ENCODE measurements around the gene JUN. TPM values are rescaled to one million over a fixed set of nuclear protein-coding genes. Genes with fewer than 3 reads are reported as not detected.

JUN gene
- total RNA-seq, 4 donors from 2014 or later, result 64.2 to 121 (median 85.9) TPM

DNA sequence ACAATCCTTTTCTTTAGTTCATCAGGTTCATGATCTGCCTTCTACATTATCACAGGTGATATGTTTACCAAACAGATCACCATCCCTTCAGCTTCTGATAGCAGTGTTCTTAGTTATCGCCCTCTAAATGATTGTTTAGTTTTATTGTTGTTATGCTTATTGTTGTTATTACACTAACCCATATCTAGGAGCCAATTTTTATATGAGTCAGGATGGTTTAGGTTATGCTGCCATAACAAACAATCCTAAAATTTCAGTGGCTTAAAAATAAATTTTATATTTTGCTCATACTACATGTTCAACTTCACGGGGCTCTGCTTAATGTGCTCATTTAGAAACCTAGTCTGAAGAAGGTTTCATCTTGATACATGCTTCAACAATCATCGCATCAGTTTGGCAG, 4.4 kb upstream of the JUN start:
- TF ChIP-seq, protein P1, sequence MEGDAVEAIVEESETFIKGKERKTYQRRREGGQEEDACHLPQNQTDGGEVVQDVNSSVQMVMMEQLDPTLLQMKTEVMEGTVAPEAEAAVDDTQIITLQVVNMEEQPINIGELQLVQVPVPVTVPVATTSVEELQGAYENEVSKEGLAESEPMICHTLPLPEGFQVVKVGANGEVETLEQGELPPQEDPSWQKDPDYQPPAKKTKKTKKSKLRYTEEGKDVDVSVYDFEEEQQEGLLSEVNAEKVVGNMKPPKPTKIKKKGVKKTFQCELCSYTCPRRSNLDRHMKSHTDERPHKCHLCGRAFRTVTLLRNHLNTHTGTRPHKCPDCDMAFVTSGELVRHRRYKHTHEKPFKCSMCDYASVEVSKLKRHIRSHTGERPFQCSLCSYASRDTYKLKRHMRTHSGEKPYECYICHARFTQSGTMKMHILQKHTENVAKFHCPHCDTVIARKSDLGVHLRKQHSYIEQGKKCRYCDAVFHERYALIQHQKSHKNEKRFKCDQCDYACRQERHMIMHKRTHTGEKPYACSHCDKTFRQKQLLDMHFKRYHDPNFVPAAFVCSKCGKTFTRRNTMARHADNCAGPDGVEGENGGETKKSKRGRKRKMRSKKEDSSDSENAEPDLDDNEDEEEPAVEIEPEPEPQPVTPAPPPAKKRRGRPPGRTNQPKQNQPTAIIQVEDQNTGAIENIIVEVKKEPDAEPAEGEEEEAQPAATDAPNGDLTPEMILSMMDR (IDR thresholded peaks at IDR 0.05; ENCODE audit: low read depth), result no peak

DNA sequence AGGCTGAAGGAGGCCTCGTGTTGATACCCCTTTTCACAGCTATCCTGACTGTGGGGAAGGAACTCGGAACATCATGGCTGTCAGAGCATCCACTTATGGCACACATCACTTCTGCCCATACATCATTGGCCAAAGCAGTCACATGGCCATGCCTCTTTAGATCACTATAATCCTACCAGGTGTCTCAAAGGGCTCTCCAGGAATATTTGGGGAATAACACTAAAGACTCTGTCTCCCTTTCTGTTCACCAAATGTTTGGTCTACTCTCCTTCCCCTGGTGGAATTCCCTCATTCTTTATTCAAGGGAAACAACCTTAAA, 3.0 kb upstream of the JUN start:
- TF ChIP-seq, protein P1 (IDR thresholded peaks at IDR 0.05; ENCODE audit: low read depth), result no peak

DNA sequence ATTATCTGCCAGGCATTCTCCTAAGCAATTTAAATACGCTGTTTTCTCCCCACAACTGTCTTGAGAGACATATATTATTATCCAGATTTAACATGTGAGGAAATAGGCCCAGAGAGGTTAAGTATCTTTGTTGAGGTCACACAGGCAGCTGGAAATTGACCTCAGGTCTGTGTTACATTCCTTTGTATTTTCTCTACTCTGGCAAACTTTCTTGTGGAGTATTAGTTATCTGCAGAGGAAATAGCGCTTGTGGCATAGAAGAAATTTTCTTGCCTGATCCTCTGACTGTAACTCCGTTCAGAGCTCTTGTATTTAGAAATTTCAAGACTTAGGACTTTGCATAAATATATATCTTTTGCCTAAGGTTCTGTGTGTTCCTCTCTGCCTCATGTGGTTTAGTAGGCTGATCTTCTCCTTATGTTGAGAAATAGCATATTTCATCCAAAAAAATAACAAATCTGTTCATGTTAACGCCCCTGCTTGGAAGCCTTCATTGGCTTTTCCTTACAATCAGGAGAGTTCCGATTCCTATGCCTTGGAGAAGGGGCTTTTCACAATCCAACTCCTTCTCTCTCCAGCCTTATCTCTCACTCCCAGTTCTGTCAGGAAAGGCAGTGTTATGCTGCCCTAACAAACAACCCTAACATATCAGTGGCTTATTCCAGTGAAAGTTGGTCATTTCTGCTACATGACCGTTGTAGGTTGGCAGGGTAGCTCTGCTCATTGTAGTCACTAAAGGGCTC, 2.5 kb upstream of the JUN start:
- TF ChIP-seq, protein P1 (IDR thresholded peaks at IDR 0.05; ENCODE audit: low read depth), result no peak

DNA sequence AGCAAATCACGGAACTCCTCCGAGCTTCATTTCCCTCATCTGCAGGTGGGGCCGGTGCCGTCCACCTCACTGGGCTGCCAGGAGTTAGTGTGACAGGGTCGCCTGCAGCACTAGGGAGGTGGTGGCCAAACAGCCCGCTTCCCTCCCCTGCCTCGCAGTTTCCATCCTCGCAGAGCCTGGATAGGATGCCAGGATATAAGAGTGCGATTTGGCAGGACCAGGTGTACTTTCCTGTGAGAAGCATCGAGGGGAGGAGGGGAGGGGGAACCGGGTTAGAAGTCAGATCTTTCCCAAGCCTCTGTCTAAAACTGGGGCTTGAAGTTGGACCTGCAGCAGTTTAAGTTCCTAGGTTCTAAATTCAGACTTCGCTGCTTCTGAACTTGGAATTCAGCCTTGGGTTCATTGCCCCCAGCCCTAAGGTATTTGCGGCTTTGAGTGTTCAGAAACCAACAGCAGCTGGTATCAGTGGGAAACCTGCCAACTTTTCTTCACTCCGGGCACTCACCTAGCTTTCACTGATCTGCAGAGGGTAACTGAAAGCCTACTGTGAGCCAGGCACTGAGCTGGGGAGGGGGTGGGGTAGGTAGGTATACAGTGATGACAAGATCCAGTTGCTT, 1.7 kb upstream of the JUN start:
- TF ChIP-seq, protein P1 (IDR thresholded peaks at IDR 0.05; ENCODE audit: low read depth), result no peak

DNA sequence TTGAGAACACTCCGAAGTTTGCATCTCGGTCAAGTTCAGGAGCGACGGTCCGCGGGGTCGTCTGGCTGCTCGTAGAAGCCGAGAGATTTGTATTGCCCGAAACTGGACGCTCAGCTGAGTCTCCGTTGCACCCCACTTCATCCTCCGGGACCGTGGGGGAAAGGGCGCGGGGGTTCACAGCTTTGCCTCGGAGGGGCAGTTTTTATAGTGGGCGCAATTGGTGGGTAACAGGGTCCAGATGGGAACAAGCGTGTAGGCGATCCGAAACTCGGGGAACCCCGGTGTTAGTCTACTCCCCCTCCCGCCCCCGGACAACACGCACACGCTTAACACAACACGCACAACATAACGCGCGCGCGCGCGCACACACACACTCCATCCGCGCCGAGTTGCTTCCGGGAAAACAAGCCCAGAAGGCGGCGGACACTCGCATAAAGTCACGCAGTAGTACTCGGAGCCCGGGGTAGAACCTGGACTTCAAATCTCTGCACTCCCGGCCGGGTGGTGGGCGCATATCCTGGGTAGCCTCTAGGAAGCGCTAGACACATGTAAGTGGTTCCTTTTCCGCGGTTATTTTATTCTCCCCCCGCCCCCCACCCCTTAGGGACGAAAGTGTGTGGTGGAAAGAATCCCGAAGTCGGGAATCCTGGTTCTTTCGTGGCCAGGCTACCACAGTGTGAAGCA, 1.1 kb upstream of the JUN start:
- TF ChIP-seq, protein P1 (IDR thresholded peaks at IDR 0.05; ENCODE audit: low read depth), result no peak

DNA sequence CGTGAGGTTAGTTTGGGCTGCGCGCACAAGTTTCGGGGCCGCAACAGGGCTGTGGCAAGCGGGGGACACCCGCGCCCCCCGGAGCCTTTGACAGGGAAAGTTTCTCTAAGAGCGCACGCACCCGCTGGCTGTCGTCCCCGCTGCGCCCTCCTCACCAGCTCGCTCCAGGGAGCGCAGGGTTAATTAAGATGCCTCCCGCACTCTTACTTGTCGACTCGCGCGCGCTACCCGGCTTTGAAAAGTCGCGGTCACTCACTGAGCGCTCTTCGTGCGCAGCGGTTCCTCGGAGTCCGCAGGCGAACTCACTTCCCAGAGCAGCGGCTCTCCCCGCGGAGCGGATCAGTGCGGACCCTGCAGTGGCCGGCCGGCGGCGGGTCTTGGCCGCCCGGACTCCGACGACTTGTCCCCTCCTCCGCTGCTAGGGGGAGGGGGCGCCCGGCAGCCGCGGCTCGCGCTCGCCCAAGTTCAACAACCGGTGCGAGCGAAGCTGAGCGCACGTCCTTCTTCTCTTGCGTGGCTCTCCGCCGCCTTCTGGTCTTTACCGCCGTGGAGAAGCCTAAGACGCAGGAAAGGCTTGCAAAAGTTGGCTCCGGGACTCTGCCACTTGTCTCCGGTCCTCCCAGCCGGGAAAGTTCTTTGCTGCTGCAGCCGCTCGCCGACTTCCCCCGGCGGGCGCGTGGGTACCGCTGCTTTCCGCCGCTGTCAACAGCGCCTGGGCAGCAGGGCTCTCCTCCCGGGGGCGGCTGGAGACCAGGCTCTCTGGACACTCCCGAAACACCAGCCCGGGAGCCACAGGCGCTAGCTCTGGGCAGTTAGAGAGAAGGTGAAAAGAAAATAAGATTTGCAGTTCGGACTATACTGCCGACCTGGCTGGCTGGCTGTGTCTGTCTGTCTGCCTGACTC, 506 bp downstream of the JUN start:
- TF ChIP-seq, protein P1 (IDR thresholded peaks at IDR 0.05; ENCODE audit: low read depth), result no peak
